ENCODE data around the gene PRKCE.

DNA sequence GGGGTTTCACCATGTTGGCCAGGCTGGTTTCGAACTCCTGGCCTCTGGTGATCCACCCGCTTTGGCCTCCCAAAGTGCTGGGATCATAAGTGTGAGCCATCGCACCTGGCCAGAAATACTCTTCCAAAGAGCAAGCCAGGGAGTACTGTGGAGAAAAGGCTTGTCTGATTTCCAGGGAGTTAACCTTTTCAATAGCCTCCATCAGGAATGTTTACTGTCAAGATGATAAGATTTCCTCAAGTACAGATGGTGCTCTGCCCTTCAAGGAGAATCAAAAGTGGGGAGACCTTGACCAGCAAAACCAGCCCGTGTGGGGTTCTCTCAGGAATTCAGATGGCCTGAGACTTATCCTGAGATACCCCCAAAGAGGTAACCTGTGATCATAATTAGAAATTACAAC lies 237.2 kb downstream of the PRKCE start:
- TF ChIP-seq, protein P1, sequence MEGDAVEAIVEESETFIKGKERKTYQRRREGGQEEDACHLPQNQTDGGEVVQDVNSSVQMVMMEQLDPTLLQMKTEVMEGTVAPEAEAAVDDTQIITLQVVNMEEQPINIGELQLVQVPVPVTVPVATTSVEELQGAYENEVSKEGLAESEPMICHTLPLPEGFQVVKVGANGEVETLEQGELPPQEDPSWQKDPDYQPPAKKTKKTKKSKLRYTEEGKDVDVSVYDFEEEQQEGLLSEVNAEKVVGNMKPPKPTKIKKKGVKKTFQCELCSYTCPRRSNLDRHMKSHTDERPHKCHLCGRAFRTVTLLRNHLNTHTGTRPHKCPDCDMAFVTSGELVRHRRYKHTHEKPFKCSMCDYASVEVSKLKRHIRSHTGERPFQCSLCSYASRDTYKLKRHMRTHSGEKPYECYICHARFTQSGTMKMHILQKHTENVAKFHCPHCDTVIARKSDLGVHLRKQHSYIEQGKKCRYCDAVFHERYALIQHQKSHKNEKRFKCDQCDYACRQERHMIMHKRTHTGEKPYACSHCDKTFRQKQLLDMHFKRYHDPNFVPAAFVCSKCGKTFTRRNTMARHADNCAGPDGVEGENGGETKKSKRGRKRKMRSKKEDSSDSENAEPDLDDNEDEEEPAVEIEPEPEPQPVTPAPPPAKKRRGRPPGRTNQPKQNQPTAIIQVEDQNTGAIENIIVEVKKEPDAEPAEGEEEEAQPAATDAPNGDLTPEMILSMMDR (IDR thresholded peaks at IDR 0.05): no peak
- TF ChIP-seq POLR2A (IDR thresholded peaks at IDR 0.05): no peak
